K562 (cell line): ENCODE measurements around the gene DCAF7. TPM values are rescaled to one million over a fixed set of nuclear protein-coding genes. Genes with fewer than 3 reads are reported as not detected.

Experiments
- BMI1 ChIP-seq: fragments of 150-350 bp; IDR thresholded peaks from 2 replicates; pipeline ENCODE4 v1.6.1; 2014; ENCODE audit warnings: low read length
- E2F8 ChIP-seq: fragments of 450-650 bp; IDR thresholded peaks from 2 replicates; pipeline ENCODE4 v1.7.1; 2018; ENCODE audit warnings: mild to moderate bottlenecking, low read depth; ENCODE audit not compliant: partially characterized antibody
- GMEB1 ChIP-seq: fragments of 250-450 bp; sonication (Bioruptor Pico); IDR thresholded peaks from 2 replicates; pipeline ENCODE4 v1.4.0; 2020; ENCODE audit warnings: mild to moderate bottlenecking
- MEIS2 ChIP-seq: fragments of 450-650 bp; IDR thresholded peaks from 2 replicates; pipeline ENCODE4 v1.6.1; 2014; ENCODE audit warnings: mild to moderate bottlenecking; ENCODE audit not compliant: partially characterized antibody
- MNT ChIP-seq, 2 experiments: fragments of 450-650 bp; conservative IDR thresholded peaks; 2 replicates each; pipeline ENCODE4 v1.6.1; 2017; ENCODE audit warnings: mild to moderate bottlenecking in 2 of 2, moderate library complexity in 2 of 2
- RFX1 ChIP-seq: fragments of 450-650 bp; IDR thresholded peaks from 2 replicates; pipeline ENCODE4 v1.6.1; 2016; ENCODE audit warnings: mild to moderate bottlenecking, moderate library complexity
- THRAP3 ChIP-seq: fragments of 450-650 bp; IDR thresholded peaks from 2 replicates; pipeline ENCODE4 v1.6.1; 2016; ENCODE audit warnings: mild to moderate bottlenecking, inconsistent platforms, borderline replicate concordance
- VEZF1 ChIP-seq: fragments of 200-800 bp; sonication (Bioruptor generic); IDR thresholded peaks from 2 replicates; pipeline ENCODE4 v1.6.1; 2017; ENCODE audit warnings: missing genetic modification characterization, missing compliant biosample characterization
- ZBTB12 ChIP-seq: fragments of 250-450 bp; sonication (Bioruptor Pico); IDR thresholded peaks from 2 replicates; pipeline ENCODE4 v1.4.0; 2020
- ZHX1 ChIP-seq: fragments of 150-350 bp; conservative IDR thresholded peaks from 2 replicates; pipeline ENCODE4 v1.6.1; 2014; ENCODE audit warnings: low read length
- ZNF174 ChIP-seq: fragments of 250-450 bp; sonication (Bioruptor Pico); IDR thresholded peaks from 2 replicates; pipeline ENCODE4 v1.4.0; 2020; ENCODE audit warnings: mild to moderate bottlenecking
- ZNF197 ChIP-seq: fragments of 200-800 bp; sonication (Bioruptor generic); IDR thresholded peaks from 2 replicates; pipeline ENCODE4 v1.6.1; 2016; ENCODE audit warnings: low read depth, missing genetic modification characterization, missing compliant biosample characterization
- ZNF699 ChIP-seq: fragments of 250-450 bp; sonication (Bioruptor Pico); IDR thresholded peaks from 2 replicates; pipeline ENCODE4 v1.8.0; 2021; ENCODE audit warnings: mild to moderate bottlenecking, moderate library complexity; ENCODE audit not compliant: insufficient replicate concordance
- polyA plus RNA-seq, 8 experiments: library from polyadenylated mRNA; depleted of rRNA in 4 of 8; stranded (reverse) in 5 of 8; unstranded in 3 of 8; fragments of >200 nt; fragmentation: Nextera tagmentation in 2 of 8; fragmentation: Illumina TruSeq in 1 of 8; extraction: Ambion mirVana in 2 of 8; extraction: Trizol in 1 of 8; gene quantifications; 2 replicates each; pipeline versions ENCODE4 v1.2.1 to v1.2.3, GENCODE V29; 2011 to 2014; ENCODE audit warnings: inconsistent platforms in 1 of 8, missing spikeins in 1 of 8
- total RNA-seq, 7 experiments: library from RNA; depleted of rRNA in 6 of 7; stranded (reverse); fragments of >200 nt in 6 of 7; fragmentation: Illumina TruSeq in 2 of 7; extraction: Trizol in 2 of 7; gene quantifications; 2 replicates each; pipeline versions ENCODE4 v1.2.1 to v1.2.3, GENCODE V29; 2011 to 2021; ENCODE audit warnings: low replicate concordance in 1 of 7

The DCAF7 gene
- total and polyA plus RNA-seq, 9 of the 15 experiments (the other 6 are each of a cell fraction or from before 2014, with no cell fraction given): 30.8 to 123 (median 40.2) TPM

GRCh38 chr17:63549946-63550816, at the start of gene DCAF7 (continued):
- TF ChIP-seq E2F8 (peak; percentile 76), MEIS2 (peak; percentile 70), ZNF699 (CRISPR knock-in tag) (no peak), BMI1 (no peak), GMEB1 (CRISPR knock-in tag) (0 out of 2 replicates have a peak, but pooled peaks have one; percentile 16), ZNF174 (CRISPR knock-in tag) (no peak), THRAP3 (no peak), VEZF1 (CRISPR knock-in tag) (peak; percentile 98), ZHX1 (no peak), ZBTB12 (CRISPR knock-in tag) (0 out of 2 replicates have a peak, but pooled peaks have one; percentile 12), RFX1 (no peak; the same call in 1 of the 2 replicates), MNT (conservative IDR thresholded peaks at IDR 0.05) (peak; percentile 73 to 90), ZNF197 (no peak)
